Trophoblast cell (in vitro differentiated cells and primary cell): ENCODE results near the gene SMIM21.

ENCODE experiments used
- DNase-seq, 2 donors: peaks; one replicate each; pipeline ENCODE4 v3.0.0-alpha.2; 2016
- H2AFZ ChIP-seq: 2 replicates; pipeline ENCODE4 v1.6.1; 2013; ENCODE audit warnings: low read length, moderate library complexity, mild to moderate bottlenecking; ENCODE audit not compliant: insufficient read depth, poor library complexity
- H2AK5ac ChIP-seq: 2 replicates; pipeline ENCODE4 v1.6.1; 2013; ENCODE audit warnings: mild to moderate bottlenecking, low read length
- H2BK120ac ChIP-seq: 2 replicates; pipeline ENCODE4 v1.6.1; 2013; ENCODE audit warnings: low read length, mild to moderate bottlenecking, moderate library complexity; ENCODE audit not compliant: insufficient read depth, poor library complexity
- H2BK12ac ChIP-seq: 2 replicates; pipeline ENCODE4 v1.6.1; 2013; ENCODE audit warnings: mild to moderate bottlenecking, low read length, moderate library complexity
- H2BK5ac ChIP-seq: 2 replicates; pipeline ENCODE4 v1.6.1; 2013; ENCODE audit warnings: low read length, low read depth, moderate library complexity, mild to moderate bottlenecking; ENCODE audit not compliant: poor library complexity
- H3K14ac ChIP-seq: 2 replicates; pipeline ENCODE4 v1.6.1; 2013; ENCODE audit warnings: mild to moderate bottlenecking, low read length
- H3K18ac ChIP-seq: 2 replicates; pipeline ENCODE4 v1.6.1; 2013; ENCODE audit warnings: mild to moderate bottlenecking, low read length
- H3K23ac ChIP-seq: 2 replicates; pipeline ENCODE4 v1.6.1; 2013; ENCODE audit warnings: low read length
- H3K27ac ChIP-seq: 2 replicates; pipeline ENCODE4 v1.5.1; 2013; ENCODE audit warnings: low read depth, mild to moderate bottlenecking, inconsistent platforms, low read length, moderate library complexity
- H3K27me3 ChIP-seq: 2 replicates; pipeline ENCODE4 v1.6.1; 2013; ENCODE audit warnings: inconsistent platforms, mild to moderate bottlenecking, low read length, moderate library complexity; ENCODE audit not compliant: insufficient read depth
- H3K36me3 ChIP-seq, 2 experiments: 1 replicate in 1 of 2; 2 replicates in 1 of 2; pipeline ENCODE4 v1.6.1; 2013; ENCODE audit warnings: low read length in 2 of 2, mild to moderate bottlenecking in 2 of 2, moderate library complexity in 1 of 2; ENCODE audit not compliant: insufficient read depth in 2 of 2, control insufficient read depth in 1 of 2
- H3K4ac ChIP-seq: 2 replicates; pipeline ENCODE4 v1.6.1; 2013; ENCODE audit warnings: low read depth, mild to moderate bottlenecking, low read length, moderate library complexity
- H3K4me1 ChIP-seq, 2 experiments: 1 replicate in 1 of 2; 2 replicates in 1 of 2; pipeline ENCODE4 v1.6.1; 2013; ENCODE audit warnings: low read length in 2 of 2, mild to moderate bottlenecking in 2 of 2, moderate library complexity in 1 of 2; ENCODE audit not compliant: insufficient read depth in 2 of 2, control insufficient read depth in 1 of 2
- H3K4me2 ChIP-seq: 2 replicates; pipeline ENCODE4 v1.6.1; 2013; ENCODE audit warnings: inconsistent platforms, mild to moderate bottlenecking, low read length, moderate library complexity
- H3K4me3 ChIP-seq: 2 replicates; pipeline ENCODE4 v1.5.1; 2013; ENCODE audit warnings: mild to moderate bottlenecking, low read depth, low read length, inconsistent platforms
- H3K79me1 ChIP-seq: one replicate; pipeline ENCODE4 v1.6.1; 2013; ENCODE audit warnings: low read length
- H3K79me2 ChIP-seq: 2 replicates; pipeline ENCODE4 v1.6.1; 2013; ENCODE audit warnings: low read length, mild to moderate bottlenecking; ENCODE audit not compliant: control insufficient read depth, insufficient read depth, poor library complexity
- H3K9ac ChIP-seq: 2 replicates; pipeline ENCODE4 v1.6.1; 2013; ENCODE audit warnings: mild to moderate bottlenecking, low read length
- H3K9me3 ChIP-seq: 2 replicates; pipeline ENCODE4 v1.6.1; 2013; ENCODE audit warnings: low read depth, mild to moderate bottlenecking, control low read depth, inconsistent platforms, low read length; ENCODE audit not compliant: insufficient read depth
- H4K12ac ChIP-seq: 2 replicates; pipeline ENCODE4 v1.6.1; 2013; ENCODE audit warnings: low read depth, mild to moderate bottlenecking, low read length, moderate library complexity
- H4K8ac ChIP-seq: 2 replicates; pipeline ENCODE4 v1.6.1; 2013; ENCODE audit warnings: low read depth, mild to moderate bottlenecking, low read length, moderate library complexity
- H4K91ac ChIP-seq: one replicate; pipeline ENCODE4 v1.6.1; 2013; ENCODE audit warnings: low read depth, mild to moderate bottlenecking, low read length, moderate library complexity
- WGBS: extraction: QIAGEN DNeasy Blood & Tissue Kit; methylation state at CpG from one replicate; pipeline ENCODE4 v1.1.7; 2013; ENCODE audit warnings: missing lambda C conversion rate; ENCODE audit not compliant: insufficient read length, insufficient coverage; ENCODE audit errors: extremely low coverage; 5-methylcytosine and 5-hydroxymethylcytosine counted together

SMIM21 gene

GRCh38 chr18:75395137-75395536, 32.4 kb downstream of the SMIM21 start:
- Histone ChIP-seq H3K36me3 (no peaks in the 10 kb centered on the region), H2BK12ac (no peak overlapping the region), H2AFZ (no peak overlapping the region), H3K18ac (no peak overlapping the region), H3K79me2 (no peaks in the 10 kb centered on the region), H4K12ac (no peak overlapping the region), H2AK5ac (no peak overlapping the region), H2BK5ac (no peak overlapping the region), H4K8ac (no peak overlapping the region), H3K14ac (no peak overlapping the region), H3K4me2 (no peak overlapping the region), H3K9ac (no peak overlapping the region), H4K91ac (no peak overlapping the region), H2BK120ac (no peak overlapping the region), H3K4me1 (no peaks in the 10 kb centered on the region), H3K27ac (no peak overlapping the region), H3K27me3 (no peaks in the 10 kb centered on the region), H3K4ac (no peak overlapping the region), H3K79me1 (no peaks in the 10 kb centered on the region), H3K9me3 (peaks cover 3% of the 10 kb centered on the region), H3K23ac (no peak overlapping the region), H3K4me3 (no peak overlapping the region)
- DNase-seq: no peak
- WGBS: no CpG with 5 or more reads among the region's 7 CpGs

DNA sequence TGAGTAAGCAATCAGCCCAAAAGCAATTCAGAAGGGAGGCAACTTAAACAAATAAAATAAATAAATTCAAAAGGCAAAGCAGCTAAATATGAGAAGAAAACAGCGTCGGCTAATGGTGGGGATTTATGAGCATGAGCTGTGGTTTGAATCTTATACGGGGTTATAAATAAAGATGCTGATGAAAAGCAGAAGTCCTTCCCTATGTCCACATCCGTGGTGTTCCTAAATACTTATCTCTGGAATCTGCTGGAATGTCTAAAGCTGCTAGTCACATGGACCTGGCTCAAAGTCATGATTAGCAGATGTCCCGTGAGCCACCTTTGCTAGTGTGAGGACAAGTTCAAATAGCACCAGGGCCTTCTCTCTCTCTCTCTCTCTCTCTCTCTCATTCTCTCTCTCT, 33.8 kb downstream of the SMIM21 start:
- Histone ChIP-seq H2AFZ (no peak overlapping the region), H2BK5ac (no peak overlapping the region), H3K4me1 (no peaks in the 10 kb centered on the region), H3K18ac (no peak overlapping the region), H3K27ac (no peak overlapping the region), H4K12ac (no peak overlapping the region), H3K23ac (no peak overlapping the region), H4K91ac (no peak overlapping the region), H4K8ac (no peak overlapping the region), H3K4ac (no peak overlapping the region), H3K4me3 (no peak overlapping the region), H3K4me2 (no peak overlapping the region), H3K79me2 (no peaks in the 10 kb centered on the region), H3K14ac (no peak overlapping the region), H2AK5ac (no peak overlapping the region), H2BK120ac (no peak overlapping the region), H3K9ac (no peak overlapping the region), H3K36me3 (no peaks in the 10 kb centered on the region), H2BK12ac (no peak overlapping the region), H3K79me1 (no peaks in the 10 kb centered on the region), H3K9me3 (peaks cover 3% of the 10 kb centered on the region), H3K27me3 (no peaks in the 10 kb centered on the region)
- WGBS: no CpG with 5 or more reads among the region's 5 CpGs
- DNase-seq: no peak

DNA sequence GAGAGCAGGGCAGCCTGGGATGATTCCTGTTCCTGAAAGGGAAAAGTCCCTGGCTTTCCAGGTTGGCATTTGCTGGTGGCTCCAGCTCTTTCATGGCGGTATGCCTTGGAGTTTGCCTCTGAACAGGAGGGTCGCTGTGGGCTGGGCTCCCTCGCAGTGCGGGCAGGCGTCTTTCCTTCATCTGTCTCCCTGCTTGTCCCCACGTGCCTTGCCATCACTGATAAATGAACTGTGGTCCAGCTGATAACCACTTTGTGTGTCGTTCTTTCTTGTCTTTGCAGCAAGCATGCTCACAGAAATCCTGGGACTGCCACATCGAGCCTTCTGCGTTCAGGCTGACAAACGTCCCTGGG, 35.3 kb downstream of the SMIM21 start:
- Histone ChIP-seq H3K4me2 (no peak overlapping the region), H3K27ac (no peak overlapping the region), H3K18ac (no peak overlapping the region), H3K79me2 (no peaks in the 10 kb centered on the region), H3K14ac (no peak overlapping the region), H3K4me3 (no peak overlapping the region), H4K91ac (no peak overlapping the region), H2BK5ac (no peak overlapping the region), H3K23ac (no peak overlapping the region), H2BK120ac (no peak overlapping the region), H3K79me1 (no peaks in the 10 kb centered on the region), H4K8ac (no peak overlapping the region), H2AFZ (no peak overlapping the region), H3K9me3 (peaks cover 3% of the 10 kb centered on the region), H3K9ac (no peak overlapping the region), H3K4me1 (no peaks in the 10 kb centered on the region), H2BK12ac (no peak overlapping the region), H3K4ac (no peak overlapping the region), H2AK5ac (no peak overlapping the region), H4K12ac (no peak overlapping the region), H3K36me3 (no peaks in the 10 kb centered on the region), H3K27me3 (no peaks in the 10 kb centered on the region)
- no peak for DNase-seq
- WGBS: no CpG with 5 or more reads among the region's 10 CpGs

GRCh38 chr18:75391279-75392225, 36.0 kb downstream of the SMIM21 start:
- Histone ChIP-seq H2AK5ac (no peak overlapping the region), H2BK120ac (no peak overlapping the region), H4K12ac (no peak overlapping the region), H2BK12ac (no peak overlapping the region), H3K18ac (no peak overlapping the region), H3K23ac (no peak overlapping the region), H3K27me3 (no peaks in the 10 kb centered on the region), H3K14ac (no peak overlapping the region), H2BK5ac (no peak overlapping the region), H3K4me3 (no peak overlapping the region), H3K9me3 (peaks cover 3% of the 10 kb centered on the region), H3K4me2 (no peak overlapping the region), H4K91ac (no peak overlapping the region), H3K4ac (no peak overlapping the region), H4K8ac (no peak overlapping the region), H3K36me3 (no peaks in the 10 kb centered on the region), H3K79me1 (no peaks in the 10 kb centered on the region), H3K4me1 (no peaks in the 10 kb centered on the region), H2AFZ (no peak overlapping the region), H3K27ac (no peak overlapping the region), H3K9ac (no peak overlapping the region), H3K79me2 (no peaks in the 10 kb centered on the region)
- no peak for DNase-seq
- no CpG with 5 or more reads among the region's 21 CpGs for WGBS
